T47D (cell line): ENCODE measurements around the gene ACAT2.
"Not testable (repeated sequence)": the region's sequence is repeated elsewhere in the genome, so short reads cannot be mapped to it uniquely, and the experiment has no call there.

Experiments used
- DNase-seq, 2 experiments: peaks; one replicate each; pipeline versions ENCODE4 v3.0.0 to v3.0.0-alpha.2; 2011 to 2012; ENCODE audit warnings: low read depth in 1 of 2, low spot score in 1 of 2
- JUND ChIP-seq: IDR thresholded peaks from 2 replicates; pipeline ENCODE4 v1.6.1; 2012; ENCODE audit warnings: low read depth
- in situ Hi-C: cut with HindIII; loops from 2 replicates; pipeline ENCODE4 v1.10.0; 2016; ENCODE audit warnings: low sequenced_read_pairs, low pct_unique_long_range_greater_than_20kb

The ACAT2 gene

GRCh38 chr6:159742165-159742564, 19.7 kb upstream of the ACAT2 start:
- in situ Hi-C loops: no loop called here
- no peak for DNase-seq
- TF ChIP-seq JUND: no peak

- in situ Hi-C loops: no loop called here
- no peak for DNase-seq
- TF ChIP-seq JUND: no peak
These were observed 16.8 kb upstream of the ACAT2 start for GRCh38 chr6:159745081-159745480.

GRCh38 chr6:159746759-159747158, 15.1 kb upstream of the ACAT2 start:
- DNase-seq: no peak
- TF ChIP-seq JUND: no peak
- in situ Hi-C loops: no loop called here

- DNase-seq, in situ Hi-C loops: not testable (repeated sequence)
These were observed 13.7 kb upstream of the ACAT2 start for GRCh38 chr6:159748127-159748526.

GRCh38 chr6:159751448-159751847, 10.4 kb upstream of the ACAT2 start:
- DNase-seq: no peak
- in situ Hi-C loops: no loop called here
- no peak for TF ChIP-seq JUND

- in situ Hi-C loops: no loop called here
- no peak for DNase-seq
- TF ChIP-seq JUND: no peak
These were observed 8.6 kb upstream of the ACAT2 start for GRCh38 chr6:159753081-159753872.

- no peak for DNase-seq
- no peak for TF ChIP-seq JUND
- in situ Hi-C loops: no loop called here
These were observed 7.4 kb upstream of the ACAT2 start for GRCh38 chr6:159754401-159754800.

GRCh38 chr6:159754959-159755914, 6.6 kb upstream of the ACAT2 start:
- no peak for DNase-seq
- no peak for TF ChIP-seq JUND
- in situ Hi-C loops: no loop called here

- no peak for TF ChIP-seq JUND
- DNase-seq: no peak
- in situ Hi-C loops: no loop called here
These were observed 5.3 kb upstream of the ACAT2 start for GRCh38 chr6:159756508-159756907.

- no peak for DNase-seq
- in situ Hi-C loops: no loop called here
These were observed 3.5 kb upstream of the ACAT2 start for GRCh38 chr6:159758031-159759001.

GRCh38 chr6:159759645-159760044, 2.2 kb upstream of the ACAT2 start:
- TF ChIP-seq JUND: no peak
- in situ Hi-C loops: no loop called here

More at GRCh38 chr6:159758031-159759001, 3.5 kb upstream of the ACAT2 start:
- no peak for TF ChIP-seq JUND

GRCh38 chr6:159760602-159761057, 1.2 kb upstream of the ACAT2 start:
- no peak for TF ChIP-seq JUND
- no peak for DNase-seq
- in situ Hi-C loops: no loop called here

More at GRCh38 chr6:159759645-159760044, 2.2 kb upstream of the ACAT2 start:
- DNase-seq: no peak
